ENCODE measurements around the gene TMEM222.

Gene TMEM222

DNA sequence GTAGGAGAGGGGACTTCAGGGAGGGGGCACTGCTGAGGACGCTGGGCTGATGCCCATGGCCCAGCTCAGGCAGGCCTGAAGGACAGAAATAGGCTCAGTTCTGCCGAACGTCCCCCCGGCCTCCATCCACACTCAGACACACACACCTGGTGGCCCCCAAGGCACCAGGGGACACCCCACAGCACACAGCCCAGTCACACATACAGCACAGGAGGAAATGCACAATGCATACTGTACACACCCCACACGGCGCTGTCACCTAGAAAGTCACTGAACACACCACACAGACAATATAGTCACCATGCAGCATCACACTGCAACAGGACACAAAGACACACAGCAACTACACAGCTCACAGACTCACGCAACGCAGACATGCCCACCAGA is 20.4 kb downstream of the TMEM222 start:
- H3K27me3 ChIP-seq (ENCODE audit: insufficient read depth, low read length, poor library complexity), result no peaks in the 10 kb centered on the region
- H3K9me3 ChIP-seq (ENCODE audit: insufficient read depth, low read length, severe bottlenecking), result no peaks in the 10 kb centered on the region
- no peak overlapping the region for H3K4me3 ChIP-seq (ENCODE audit: low read depth in 1 of 2, low read length in 2 of 2)
- no peak overlapping the region for H2AFZ ChIP-seq (ENCODE audit: low read depth, low read length)
- peaks cover 9% of the 10 kb centered on the region for H3K4me1 ChIP-seq (ENCODE audit: insufficient read depth, low read length)
- no peak overlapping the region for H3K4me2 ChIP-seq (ENCODE audit: insufficient read depth, low read length)
- H3K36me3 ChIP-seq (ENCODE audit: insufficient read depth, low read length), result peaks cover 4% of the 10 kb centered on the region; the same call in 1 of the 2 replicates
- H3K27ac ChIP-seq (ENCODE audit: low read length), result no peak overlapping the region
- no peak for DNase-seq
- no peaks in the 10 kb centered on the region for H4K20me1 ChIP-seq (ENCODE audit: insufficient read depth, low read length)
- peak; percentile 30; the same call in 1 of the 3 replicates for ATAC-seq (ENCODE audit: insufficient read depth, low read depth)
- H3K79me2 ChIP-seq (ENCODE audit: insufficient read depth, low read length), result no peaks in the 10 kb centered on the region
- TF ChIP-seq, protein P1, sequence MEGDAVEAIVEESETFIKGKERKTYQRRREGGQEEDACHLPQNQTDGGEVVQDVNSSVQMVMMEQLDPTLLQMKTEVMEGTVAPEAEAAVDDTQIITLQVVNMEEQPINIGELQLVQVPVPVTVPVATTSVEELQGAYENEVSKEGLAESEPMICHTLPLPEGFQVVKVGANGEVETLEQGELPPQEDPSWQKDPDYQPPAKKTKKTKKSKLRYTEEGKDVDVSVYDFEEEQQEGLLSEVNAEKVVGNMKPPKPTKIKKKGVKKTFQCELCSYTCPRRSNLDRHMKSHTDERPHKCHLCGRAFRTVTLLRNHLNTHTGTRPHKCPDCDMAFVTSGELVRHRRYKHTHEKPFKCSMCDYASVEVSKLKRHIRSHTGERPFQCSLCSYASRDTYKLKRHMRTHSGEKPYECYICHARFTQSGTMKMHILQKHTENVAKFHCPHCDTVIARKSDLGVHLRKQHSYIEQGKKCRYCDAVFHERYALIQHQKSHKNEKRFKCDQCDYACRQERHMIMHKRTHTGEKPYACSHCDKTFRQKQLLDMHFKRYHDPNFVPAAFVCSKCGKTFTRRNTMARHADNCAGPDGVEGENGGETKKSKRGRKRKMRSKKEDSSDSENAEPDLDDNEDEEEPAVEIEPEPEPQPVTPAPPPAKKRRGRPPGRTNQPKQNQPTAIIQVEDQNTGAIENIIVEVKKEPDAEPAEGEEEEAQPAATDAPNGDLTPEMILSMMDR (IDR thresholded peaks at IDR 0.05; ENCODE audit: borderline replicate concordance, extremely low read depth, low read length, poor library complexity, severe bottlenecking), result no peak
- TF ChIP-seq EZH2 (IDR thresholded peaks at IDR 0.05; ENCODE audit: borderline replicate concordance, low read depth, low read length, severe bottlenecking), result no peak
- H3K9ac ChIP-seq (ENCODE audit: low read depth, low read length), result no peak overlapping the region

DNA sequence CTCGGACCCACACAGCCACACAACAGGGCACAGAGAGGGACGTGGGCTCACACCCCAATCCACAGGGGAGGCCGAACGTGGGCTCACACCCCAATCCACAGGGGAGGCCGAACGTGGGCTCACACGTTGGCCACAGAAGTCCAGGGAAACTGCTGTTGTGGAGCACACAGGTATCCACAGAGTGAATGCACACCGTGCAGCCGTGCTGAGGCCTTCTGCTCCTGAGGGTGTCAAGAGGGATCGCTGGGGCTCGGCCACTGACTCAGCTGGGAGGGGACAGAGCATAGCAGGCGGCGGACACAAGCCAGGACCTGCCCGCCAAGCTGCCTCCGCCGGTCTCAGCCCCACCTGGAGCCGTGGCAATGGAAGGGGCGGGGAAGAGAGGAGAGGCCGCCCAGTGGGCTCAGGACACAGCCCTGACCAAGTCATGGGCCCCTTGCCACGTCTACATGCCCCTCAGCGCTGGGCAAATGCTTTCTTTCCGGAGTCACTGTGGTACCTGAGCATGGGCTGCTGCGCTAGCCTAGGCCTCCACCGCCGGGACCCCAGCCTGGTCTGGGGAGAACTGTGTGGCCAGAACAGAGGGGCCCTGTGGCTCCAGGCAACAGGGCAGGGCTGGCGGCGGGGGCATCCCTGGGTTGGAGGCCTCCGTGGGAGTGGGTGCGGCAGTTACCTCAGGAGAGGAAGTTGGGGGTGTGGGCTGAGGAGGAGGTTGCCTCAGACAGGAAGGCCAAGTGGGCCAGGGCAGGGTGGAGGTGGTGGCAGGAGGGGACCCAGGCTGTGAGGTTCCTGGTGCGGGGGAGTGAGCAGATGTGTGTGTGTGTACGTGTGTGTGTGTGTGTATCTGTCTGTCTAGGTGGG is 21.0 kb downstream of the TMEM222 start:
- H3K36me3 ChIP-seq (ENCODE audit: insufficient read depth, low read length), result peaks cover 4% of the 10 kb centered on the region; the same call in 1 of the 2 replicates
- H3K4me3 ChIP-seq (ENCODE audit: low read depth in 1 of 2, low read length in 2 of 2), result no peak overlapping the region
- peak overlapping the region; percentile 36; the same call in 1 of the 2 replicates for H2AFZ ChIP-seq (ENCODE audit: low read depth, low read length)
- 0 out of 2 replicates have a peak overlapping the region, but pooled peaks have one; percentile 30 for H3K27ac ChIP-seq (ENCODE audit: low read length)
- peaks cover 9% of the 10 kb centered on the region for H3K4me1 ChIP-seq (ENCODE audit: insufficient read depth, low read length)
- no peaks in the 10 kb centered on the region for H4K20me1 ChIP-seq (ENCODE audit: insufficient read depth, low read length)
- H3K79me2 ChIP-seq (ENCODE audit: insufficient read depth, low read length), result no peaks in the 10 kb centered on the region
- no peaks in the 10 kb centered on the region for H3K9me3 ChIP-seq (ENCODE audit: insufficient read depth, low read length, severe bottlenecking)
- H3K27me3 ChIP-seq (ENCODE audit: insufficient read depth, low read length, poor library complexity), result no peaks in the 10 kb centered on the region
- ATAC-seq (ENCODE audit: insufficient read depth, low read depth) (peak; percentile 81), DNase-seq (peak; percentile 80)
- TF ChIP-seq, protein P1 (IDR thresholded peaks at IDR 0.05; ENCODE audit: borderline replicate concordance, extremely low read depth, low read length, poor library complexity, severe bottlenecking), result no peak
- no peak for TF ChIP-seq EZH2 (IDR thresholded peaks at IDR 0.05; ENCODE audit: borderline replicate concordance, low read depth, low read length, severe bottlenecking)
- no peak overlapping the region for H3K4me2 ChIP-seq (ENCODE audit: insufficient read depth, low read length)
- no peak overlapping the region for H3K9ac ChIP-seq (ENCODE audit: low read depth, low read length)

DNA sequence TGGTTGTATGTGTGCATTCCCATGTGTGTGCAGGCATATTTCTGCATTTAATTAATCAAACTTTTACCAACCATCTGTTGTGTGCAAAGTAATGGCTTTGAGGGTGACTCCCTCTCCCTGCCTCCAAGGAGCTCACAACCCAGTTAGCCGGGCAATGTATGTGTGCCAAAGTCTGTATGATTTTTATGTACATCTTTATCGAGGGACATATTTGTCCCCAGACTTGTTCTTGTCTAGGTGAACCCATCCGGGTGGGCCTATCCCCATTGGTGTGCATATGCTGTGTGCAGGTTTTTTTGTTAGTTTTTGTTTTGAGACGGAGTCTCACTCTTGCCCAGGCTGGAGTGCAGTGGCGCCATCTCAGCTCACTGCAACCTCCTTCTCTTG is 21.7 kb downstream of the TMEM222 start:
- no peak overlapping the region for H3K9ac ChIP-seq (ENCODE audit: low read depth, low read length)

More for the DNA sequence above, 21.7 kb downstream of the TMEM222 start:
- ATAC-seq (ENCODE audit: insufficient read depth, low read depth) (no peak), DNase-seq (no peak)
- Histone ChIP-seq H3K27ac (ENCODE audit: low read length) (0 out of 2 replicates have a peak overlapping the region, but pooled peaks have one; percentile 30), H3K4me1 (ENCODE audit: insufficient read depth, low read length) (peaks cover 9% of the 10 kb centered on the region), H3K4me2 (ENCODE audit: insufficient read depth, low read length) (no peak overlapping the region), H3K27me3 (ENCODE audit: insufficient read depth, low read length, poor library complexity) (no peaks in the 10 kb centered on the region), H2AFZ (ENCODE audit: low read depth, low read length) (peak overlapping the region; percentile 36; the same call in 1 of the 2 replicates), H3K79me2 (ENCODE audit: insufficient read depth, low read length) (no peaks in the 10 kb centered on the region), H4K20me1 (ENCODE audit: insufficient read depth, low read length) (no peaks in the 10 kb centered on the region), H3K4me3 (ENCODE audit: low read depth in 1 of 2, low read length in 2 of 2) (no peak overlapping the region), H3K36me3 (ENCODE audit: insufficient read depth, low read length) (peaks cover under 1% of the 10 kb centered on the region; the same call in 1 of the 2 replicates), H3K9me3 (ENCODE audit: insufficient read depth, low read length, severe bottlenecking) (no peaks in the 10 kb centered on the region)
- TF ChIP-seq, protein P1 (IDR thresholded peaks at IDR 0.05; ENCODE audit: borderline replicate concordance, extremely low read depth, low read length, poor library complexity, severe bottlenecking), result no peak
- TF ChIP-seq EZH2 (IDR thresholded peaks at IDR 0.05; ENCODE audit: borderline replicate concordance, low read depth, low read length, severe bottlenecking), result no peak
